Vagina (tissue), 2 donors: ENCODE measurements around the gene MAB21L3. TPM values are rescaled to one million over a fixed set of nuclear protein-coding genes. Genes with fewer than 3 reads are reported as not detected.

ENCODE experiments used
- DNase-seq, 2 donors: peaks; one replicate each; pipeline ENCODE4 v3.0.0-alpha.2; 2017; ENCODE audit errors: extremely low spot score in 2 of 2
- H3K27ac ChIP-seq: fragments of 200-600 bp; sonication (generic); one replicate; pipeline ENCODE4 v1.5.1; 2019
- H3K27me3 ChIP-seq: fragments of 200-600 bp; sonication (generic); one replicate; pipeline ENCODE4 v1.5.1; 2019
- H3K36me3 ChIP-seq, 2 donors: fragments of 200-600 bp; sonication (generic); one replicate each; pipeline ENCODE4 v1.5.1; 2017 to 2019
- H3K4me1 ChIP-seq: fragments of 200-600 bp; sonication (generic); one replicate; pipeline ENCODE4 v1.5.1; 2019
- H3K4me3 ChIP-seq, 2 donors: fragments of 200-600 bp; sonication (generic); 1 replicate in 1 of 2; 2 replicates in 1 of 2; pipeline ENCODE4 v1.5.1; 2016 to 2019
- H3K9me3 ChIP-seq: fragments of 200-600 bp; sonication (generic); one replicate; pipeline ENCODE4 v1.5.1; 2019
- CTCF ChIP-seq, 3 experiments: fragments of 450-650 bp in 2 of 3; fragments of 200-600 bp in 1 of 3; sonication (generic) in 1 of 3; IDR thresholded peaks; one replicate each; pipeline ENCODE4 v1.5.1; 2017 to 2019; ENCODE audit warnings: antibody characterized with exemption in 3 of 3, mild to moderate bottlenecking in 2 of 3, moderate library complexity in 2 of 3
- POLR2A ChIP-seq, 2 donors: fragments of 450-650 bp; IDR thresholded peaks; one replicate each; pipeline ENCODE4 v1.6.1; 2017; ENCODE audit warnings: antibody characterized with exemption in 2 of 2, mild to moderate bottlenecking in 2 of 2, moderate library complexity in 2 of 2
- POLR2AphosphoS5 ChIP-seq, 2 donors: sonication (generic); formaldehyde crosslinking; IDR thresholded peaks; one replicate each; pipeline ENCODE4 v1.9.0; 2017; ENCODE audit warnings: antibody characterized with exemption in 2 of 2, mild to moderate bottlenecking in 2 of 2, low read depth in 1 of 2; ENCODE audit not compliant: insufficient read depth in 1 of 2
- intact Hi-C: fragments of 100-400 bp; cut with DNase I; formaldehyde crosslinking; loops from one replicate; pipeline ENCODE4 v1.15.1; 2023
- total RNA-seq: library from RNA; depleted of rRNA; stranded (reverse); fragments of >200 nt; gene quantifications from one replicate; pipeline ENCODE4 v1.2.3, GENCODE V29; 2016

The MAB21L3 gene
- total RNA-seq, 1 donor from 2014 or later, result 4.4 TPM

DNA sequence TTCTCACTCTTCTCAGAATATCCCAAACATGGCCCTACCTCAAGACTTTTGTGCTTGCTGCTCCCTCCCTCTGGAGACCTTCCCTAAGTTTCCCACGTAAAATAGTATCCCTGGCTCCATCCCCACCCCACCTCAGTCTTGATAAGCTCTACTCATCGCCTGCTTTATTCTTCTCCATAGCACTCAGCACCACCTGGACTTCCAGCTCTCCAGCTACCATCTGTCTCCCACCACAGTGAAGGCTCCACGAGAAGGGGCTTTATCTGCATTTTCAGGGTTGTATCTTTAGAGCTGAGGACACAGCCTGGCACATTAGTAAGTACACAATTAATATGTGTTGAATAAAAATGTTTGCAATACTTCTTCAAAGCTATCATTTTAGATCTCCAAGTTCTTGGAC is 37.8 kb downstream of the MAB21L3 start:
- intact Hi-C loops, result no loop called here
- Histone ChIP-seq H3K4me3 (no peak overlapping the region), H3K36me3 (no peaks in the 10 kb centered on the region), H3K27me3 (no peaks in the 10 kb centered on the region), H3K4me1 (peaks cover 10% of the 10 kb centered on the region), H3K9me3 (no peaks in the 10 kb centered on the region), H3K27ac (no peak overlapping the region)
- peak in 1 of 2 donors; percentile 43 for DNase-seq
- TF ChIP-seq POLR2AphosphoS5 (IDR thresholded peaks at IDR 0.05; ENCODE audit: insufficient read depth in 1 of 2, low read depth in 1 of 2) (no peak), POLR2A (IDR thresholded peaks at IDR 0.05) (no peak), CTCF (IDR thresholded peaks at IDR 0.05) (no peak)

DNA sequence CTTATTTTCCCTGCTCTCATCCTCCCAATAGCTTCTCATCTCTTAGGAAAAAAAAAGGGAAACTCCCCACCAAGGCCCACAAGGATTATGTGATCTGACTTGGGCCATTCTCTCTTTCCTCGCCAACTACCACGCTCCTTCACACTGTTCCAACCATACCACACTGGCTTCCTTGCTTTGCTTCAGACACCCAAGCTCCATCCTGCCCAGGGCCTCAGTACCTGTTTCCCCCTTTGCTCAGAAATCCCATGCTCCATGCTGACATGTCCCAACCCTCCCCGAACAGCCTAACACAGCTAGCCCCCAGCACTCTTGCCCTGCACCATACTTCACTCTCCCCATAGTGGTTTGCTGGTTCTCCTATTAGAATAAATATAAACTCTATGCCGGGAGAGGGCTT is 39.2 kb downstream of the MAB21L3 start:
- H3K27ac ChIP-seq, result no peak overlapping the region
- peaks cover 10% of the 10 kb centered on the region for H3K4me1 ChIP-seq
- H3K36me3 ChIP-seq, result no peaks in the 10 kb centered on the region
- TF ChIP-seq POLR2AphosphoS5 (IDR thresholded peaks at IDR 0.05; ENCODE audit: insufficient read depth in 1 of 2, low read depth in 1 of 2), result no peak
- TF ChIP-seq CTCF (IDR thresholded peaks at IDR 0.05), result no peak
- TF ChIP-seq POLR2A (IDR thresholded peaks at IDR 0.05), result no peak
- no peaks in the 10 kb centered on the region for H3K9me3 ChIP-seq
- DNase-seq, result peak; percentile 76 to 82
- no peaks in the 10 kb centered on the region for H3K27me3 ChIP-seq
- H3K4me3 ChIP-seq, result no peak overlapping the region
- intact Hi-C loops, result loop anchor here (5.0 kb wide), 1 partner anchor 342 kb away; no protein-coding TSS in a partner anchor

DNA sequence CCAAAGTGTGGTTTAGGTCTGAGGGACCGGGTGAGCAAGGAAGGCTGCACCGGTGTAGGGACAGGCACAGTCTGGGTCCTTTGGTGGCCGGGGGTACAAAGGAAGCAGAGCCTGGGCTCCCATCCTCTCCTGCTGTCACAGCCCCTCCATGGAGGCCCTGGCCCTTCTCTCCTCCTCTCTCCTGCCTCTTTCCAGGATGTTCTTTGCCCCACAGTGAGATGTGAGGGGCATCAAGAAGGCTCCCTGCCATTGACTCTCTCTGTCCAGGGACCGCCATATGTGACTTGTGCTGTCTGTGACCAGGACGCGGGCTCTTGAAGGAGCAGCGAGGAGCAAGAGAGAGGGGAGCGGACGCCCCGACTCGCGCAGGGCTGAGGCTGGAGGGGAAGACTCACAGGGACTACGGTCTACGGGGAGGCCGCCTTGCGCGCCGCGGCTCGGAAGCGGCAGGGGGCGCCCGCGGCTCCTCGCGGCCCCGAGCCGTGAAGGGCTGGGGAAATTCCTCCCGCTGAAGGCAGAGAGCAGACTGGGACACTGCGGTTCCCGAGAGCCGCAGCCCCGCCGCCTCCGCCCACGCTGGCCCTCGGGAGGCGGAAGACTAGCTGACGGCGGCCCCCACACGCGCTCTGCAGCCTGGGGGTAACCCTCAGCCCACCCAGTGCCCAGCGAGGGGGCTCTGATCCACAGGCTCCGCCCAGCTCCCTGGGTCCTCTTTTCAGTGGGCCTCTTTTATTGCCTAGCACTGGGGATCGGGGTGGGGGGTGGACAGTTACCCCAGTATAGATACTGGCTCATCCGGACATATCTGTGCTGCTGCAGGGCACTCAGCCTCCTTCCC is 40.8 kb downstream of the MAB21L3 start:
- peak; percentile 87 to 93 for DNase-seq
- Histone ChIP-seq H3K4me1 (peaks cover 10% of the 10 kb centered on the region), H3K27me3 (no peaks in the 10 kb centered on the region), H3K36me3 (no peaks in the 10 kb centered on the region), H3K4me3 (peak overlapping the region; percentile 47 to 57), H3K9me3 (no peaks in the 10 kb centered on the region), H3K27ac (peak overlapping the region; percentile 52)
- intact Hi-C loops, result loop anchor here (5.0 kb wide), 1 partner anchor 340 kb away; no protein-coding TSS in a partner anchor
- TF ChIP-seq POLR2AphosphoS5 (IDR thresholded peaks at IDR 0.05; ENCODE audit: insufficient read depth in 1 of 2, low read depth in 1 of 2) (no peak), CTCF (IDR thresholded peaks at IDR 0.05) (peak; percentile 52 to 84 (median 81))

DNA sequence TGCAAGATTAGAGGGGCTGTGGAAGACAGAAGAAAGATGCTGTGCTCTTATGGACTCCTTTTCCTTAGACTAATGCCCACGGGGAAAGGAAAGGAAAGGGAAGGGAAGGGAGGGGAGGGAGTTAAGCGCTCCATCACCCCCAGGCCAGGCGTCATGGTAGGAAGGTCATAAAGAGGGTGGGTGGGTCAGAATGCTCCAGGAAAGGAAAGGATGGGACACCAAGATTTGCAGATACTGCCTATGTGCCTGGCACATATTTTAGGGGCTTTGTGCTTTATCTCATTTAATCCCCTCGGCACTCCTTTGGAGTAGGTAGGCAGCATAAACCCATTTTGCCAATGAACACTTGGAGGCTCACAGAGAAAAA is 41.4 kb downstream of the MAB21L3 start:
- Histone ChIP-seq H3K9me3 (no peaks in the 10 kb centered on the region), H3K27ac (peak overlapping the region; percentile 52), H3K4me1 (peaks cover 10% of the 10 kb centered on the region), H3K27me3 (no peaks in the 10 kb centered on the region), H3K36me3 (no peaks in the 10 kb centered on the region), H3K4me3 (peak overlapping the region; percentile 47 to 57)
- no peak for DNase-seq
- intact Hi-C loops, result loop anchor here (5.0 kb wide), 1 partner anchor 340 kb away; no protein-coding TSS in a partner anchor
- no peak for TF ChIP-seq POLR2A (IDR thresholded peaks at IDR 0.05)
- no peak for TF ChIP-seq CTCF (IDR thresholded peaks at IDR 0.05)
- no peak for TF ChIP-seq POLR2AphosphoS5 (IDR thresholded peaks at IDR 0.05; ENCODE audit: insufficient read depth in 1 of 2, low read depth in 1 of 2)
